Fibroblast of lung (primary cell): ENCODE data around the gene HAGH. TPM values are rescaled to one million over a fixed set of nuclear protein-coding genes. Genes with fewer than 3 reads are reported as not detected.

Source experiments
- DNase-seq, 2 donors: peaks; one replicate each; pipeline versions ENCODE4 v3.0.0 to v3.0.0-alpha.2; 2010; ENCODE audit warnings: low read depth in 2 of 2
- H2AFZ ChIP-seq: 2 replicates; pipeline ENCODE4 v1.5.1; 2012; ENCODE audit warnings: low read length, control low read depth, inconsistent platforms
- H3K27ac ChIP-seq: 2 replicates; pipeline ENCODE4 v1.5.1; 2011; ENCODE audit warnings: low read length, control low read depth; ENCODE audit not compliant: insufficient read depth
- H3K27me3 ChIP-seq: 2 replicates; pipeline ENCODE4 v1.5.1; 2011; ENCODE audit warnings: mild to moderate bottlenecking, low read length; ENCODE audit not compliant: control insufficient read depth, insufficient read depth
- H3K36me3 ChIP-seq: 2 replicates; pipeline ENCODE4 v1.5.1; 2011; ENCODE audit warnings: low read length; ENCODE audit not compliant: control insufficient read depth, insufficient read depth
- H3K4me1 ChIP-seq: 2 replicates; pipeline ENCODE4 v1.5.1; 2011; ENCODE audit warnings: low read length; ENCODE audit not compliant: control insufficient read depth, insufficient read depth; ENCODE audit errors: extremely low read depth
- H3K4me2 ChIP-seq: 2 replicates; pipeline ENCODE4 v1.5.1; 2011; ENCODE audit warnings: low read length, control low read depth; ENCODE audit not compliant: insufficient read depth; ENCODE audit errors: extremely low read depth
- H3K4me3 ChIP-seq, 4 experiments: fragments of 200-600 bp in 1 of 4; sonication (generic) in 1 of 4; replicated peaks in 1 of 4; 2 replicates each; pipeline ENCODE4 v1.5.1; 2011 to 2016; ENCODE audit warnings: low read length in 4 of 4, low read depth in 3 of 4, mild to moderate bottlenecking in 3 of 4, control low read depth in 2 of 4, inconsistent platforms in 1 of 4, mixed read lengths in 1 of 4; ENCODE audit not compliant: insufficient read depth in 1 of 4; ENCODE audit errors: control extremely low read depth in 1 of 4
- H3K79me2 ChIP-seq: 2 replicates; pipeline ENCODE4 v1.5.1; 2012; ENCODE audit warnings: mild to moderate bottlenecking, low read length, inconsistent platforms; ENCODE audit not compliant: control insufficient read depth, insufficient read depth
- H3K9ac ChIP-seq: 2 replicates; pipeline ENCODE4 v1.5.1; 2011; ENCODE audit warnings: mild to moderate bottlenecking, low read length, control low read depth; ENCODE audit not compliant: insufficient read depth
- H3K9me3 ChIP-seq: 2 replicates; pipeline ENCODE4 v1.5.1; 2012; ENCODE audit warnings: low read depth, low read length; ENCODE audit not compliant: control insufficient read depth, insufficient read depth
- H4K20me1 ChIP-seq: 2 replicates; pipeline ENCODE4 v1.5.1; 2011; ENCODE audit warnings: low read length; ENCODE audit not compliant: control insufficient read depth, insufficient read depth; ENCODE audit errors: extremely low read depth
- CTCF ChIP-seq, 2 donors: IDR thresholded peaks in 1 of 2; conservative IDR thresholded peaks in 1 of 2; 1 replicate in 1 of 2; 2 replicates in 1 of 2; pipeline ENCODE4 v1.5.1; 2011 to 2012; ENCODE audit warnings: low read length in 2 of 2, control low read depth in 1 of 2, inconsistent platforms in 1 of 2, low read depth in 1 of 2, mild to moderate bottlenecking in 1 of 2
- EZH2 ChIP-seq: IDR thresholded peaks from 2 replicates; pipeline ENCODE4 v1.5.1; 2012; ENCODE audit warnings: low read length, control low read depth, mild to moderate bottlenecking; ENCODE audit errors: missing control alignments
- polyA plus RNA-seq, 2 donors: library from polyadenylated mRNA; depleted of rRNA in 1 of 2; stranded (reverse) in 1 of 2; unstranded in 1 of 2; fragments of >200 nt; gene quantifications; 2 replicates each; pipeline ENCODE4 v1.2.1, GENCODE V29; 2011 to 2012; ENCODE audit warnings: missing spikeins in 1 of 2
- total RNA-seq: library from RNA; depleted of rRNA; stranded (reverse); fragments of >200 nt; gene quantifications from 2 replicates; pipeline ENCODE4 v1.2.1, GENCODE V29; 2014

HAGH gene
- total and polyA plus RNA-seq, 2 donors (not counting 1 experiment from before 2014, with no cell fraction given), result 18.4 to 47.4 TPM

GRCh38 chr16:1790261-1790610 lies 36.4 kb downstream of the HAGH start:
- Histone ChIP-seq H2AFZ (no peak overlapping the region), H3K79me2 (peaks cover 16% of the 10 kb centered on the region), H3K36me3 (peaks cover 20% of the 10 kb centered on the region), H4K20me1 (no peaks in the 10 kb centered on the region), H3K9ac (no peak overlapping the region), H3K4me1 (no peaks in the 10 kb centered on the region), H3K27me3 (no peaks in the 10 kb centered on the region), H3K4me2 (no peak overlapping the region), H3K9me3 (no peaks in the 10 kb centered on the region), H3K4me3 (no peak overlapping the region), H3K27ac (no peak overlapping the region)
- no peak for DNase-seq
- TF ChIP-seq EZH2 (no peak), CTCF (conservative IDR thresholded peaks at IDR 0.05 in 1 of 2, IDR thresholded peaks at IDR 0.05 in 1 of 2; ENCODE audit: low read depth in 1 of 2, low read length in 2 of 2) (no peak)

DNA sequence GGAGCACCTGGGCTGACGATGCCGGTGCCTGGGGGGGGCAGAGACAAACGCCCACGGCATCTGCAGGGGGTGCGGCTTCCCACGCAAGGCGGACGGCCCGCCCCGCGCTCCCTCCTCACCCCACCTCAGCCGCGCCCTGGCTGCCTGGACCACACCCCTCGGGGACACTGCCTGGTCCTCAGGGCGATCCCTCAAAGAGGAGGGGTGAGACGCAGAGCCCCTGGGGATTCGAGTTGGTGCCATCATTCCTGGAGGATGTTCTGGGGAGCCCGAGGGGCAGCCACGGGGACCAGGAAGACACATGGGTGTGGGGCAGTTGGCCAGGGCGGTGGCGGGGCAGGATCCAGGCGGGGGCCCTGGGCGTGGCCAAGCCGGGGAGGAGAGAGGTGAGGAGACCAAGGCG lies 37.0 kb downstream of the HAGH start:
- TF ChIP-seq EZH2, result no peak
- no peak for TF ChIP-seq CTCF (conservative IDR thresholded peaks at IDR 0.05 in 1 of 2, IDR thresholded peaks at IDR 0.05 in 1 of 2; ENCODE audit: low read depth in 1 of 2, low read length in 2 of 2)
- no peak overlapping the region for H3K4me3 ChIP-seq
- no peak overlapping the region for H2AFZ ChIP-seq
- H3K9ac ChIP-seq, result no peak overlapping the region
- DNase-seq, result no peak
- H3K36me3 ChIP-seq, result peaks cover 20% of the 10 kb centered on the region
- H3K79me2 ChIP-seq, result peaks cover 21% of the 10 kb centered on the region
- no peaks in the 10 kb centered on the region for H3K4me1 ChIP-seq
- H3K27me3 ChIP-seq, result no peaks in the 10 kb centered on the region
- H3K4me2 ChIP-seq, result no peak overlapping the region
- no peaks in the 10 kb centered on the region for H4K20me1 ChIP-seq
- H3K27ac ChIP-seq, result no peak overlapping the region
- H3K9me3 ChIP-seq, result no peaks in the 10 kb centered on the region

- Histone ChIP-seq H3K9ac (no peak overlapping the region), H3K36me3 (peaks cover 20% of the 10 kb centered on the region), H3K4me1 (peaks cover 2% of the 10 kb centered on the region), H3K4me2 (no peak overlapping the region), H3K9me3 (no peaks in the 10 kb centered on the region), H3K27me3 (no peaks in the 10 kb centered on the region), H3K27ac (no peak overlapping the region), H2AFZ (no peak overlapping the region), H4K20me1 (no peaks in the 10 kb centered on the region), H3K79me2 (peaks cover 26% of the 10 kb centered on the region), H3K4me3 (no peak overlapping the region)
- TF ChIP-seq EZH2 (no peak), CTCF (conservative IDR thresholded peaks at IDR 0.05 in 1 of 2, IDR thresholded peaks at IDR 0.05 in 1 of 2; ENCODE audit: low read depth in 1 of 2, low read length in 2 of 2) (no peak)
- no peak for DNase-seq
Measured at GRCh38 chr16:1788708-1789100, 37.9 kb downstream of the HAGH start.
